ENCODE results near the gene SPATA45. TPM values are rescaled to one million over a fixed set of nuclear protein-coding genes. Genes with fewer than 3 reads are reported as not detected.

SPATA45 gene
- 0.47 TPM for total RNA-seq

GRCh38 chr1:212847549-212847948, at the start of gene SPATA45:
TSS of gene SPATA45 (minus strand) at chr1:212847649. CDS start at chr1:212836149, 11,500 bp downstream.

DNA sequence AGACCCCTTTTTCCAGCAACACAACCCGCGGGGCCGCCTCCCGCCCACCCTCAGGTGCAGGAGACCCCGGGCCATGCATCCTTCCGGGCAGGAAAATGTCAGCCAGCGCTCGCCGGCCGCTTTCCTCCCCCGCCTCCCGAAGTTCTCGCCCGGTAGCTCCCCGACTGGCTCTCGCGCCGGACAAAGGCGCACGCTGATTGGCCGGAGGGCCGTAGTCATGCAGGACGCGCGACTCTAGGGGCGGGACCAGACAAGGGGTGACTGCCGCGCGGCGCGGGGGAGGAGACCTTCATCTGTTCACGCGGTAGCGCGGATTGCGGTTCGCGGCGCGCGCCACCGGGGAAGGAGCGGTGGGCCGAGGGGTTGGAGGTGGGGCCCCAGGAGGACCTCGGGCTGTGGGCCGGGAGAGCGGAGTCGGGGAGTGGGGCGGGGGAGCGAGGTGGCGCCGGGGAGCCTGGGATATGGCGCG, 10.6 kb upstream of the SPATA45 start, which contains the start of gene FLVCR1:
FLVCR1 (plus strand) TSS at position 284 of the 469 bp plus-strand sequence; CDS start at position 462, 178 bp downstream.

DNA sequence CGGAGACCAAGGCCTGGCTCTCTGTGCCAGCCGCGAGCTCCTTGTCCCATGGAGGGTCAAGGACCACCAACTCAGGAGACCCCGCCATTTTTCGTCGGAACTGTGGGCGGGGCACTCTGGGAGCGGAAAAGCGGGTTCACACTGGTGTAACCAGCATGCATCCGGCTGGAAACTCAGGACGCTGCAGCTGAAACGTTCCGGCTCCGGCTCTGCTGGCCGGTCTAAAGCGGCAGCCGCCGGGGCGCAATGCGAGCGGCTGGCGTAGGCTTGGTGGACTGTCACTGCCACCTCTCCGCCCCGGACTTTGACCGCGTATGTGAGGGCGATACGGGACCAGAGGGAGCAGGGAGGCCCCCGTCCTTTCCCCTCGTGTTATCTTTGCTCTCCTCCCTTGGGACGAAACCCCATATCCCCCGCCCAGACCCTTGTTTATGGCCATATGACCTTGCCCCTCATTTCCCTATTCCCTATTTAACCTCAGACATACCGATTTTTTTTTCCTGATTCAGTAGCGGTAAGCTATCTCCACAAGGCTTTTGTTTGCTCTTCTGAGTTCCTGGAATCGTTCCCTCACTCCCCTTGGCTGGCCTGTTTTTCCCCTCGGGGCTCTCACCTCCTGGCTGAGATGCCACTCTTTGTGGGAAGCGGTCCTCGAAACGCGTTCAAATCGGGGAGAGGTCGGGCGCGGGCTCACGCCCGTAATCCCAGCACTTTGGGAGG, 55.6 kb downstream of the SPATA45 start, which contains the start of the genes NSL1 and TATDN3:
NSL1 (minus strand) TSS at position 102 of the 720 bp plus-strand sequence; CDS start at position 88, 14 bp downstream.
TATDN3 (plus strand) TSS at position 219 of the 720 bp plus-strand sequence; CDS start at position 247, 28 bp downstream.

Small RNA genes within 50 kb of the gene (small RNA-seq; reads per million reads assigned to genes)
- gene AC104333.1 (ENCODE audit: low replicate concordance) (not detected), gene AC104333.2 (ENCODE audit: low replicate concordance) (not detected)

Other genes with a start within 250 kb of the SPATA45 start
- 36.6 TPM for gene ATF3, start 238.9 kb downstream of the SPATA45 start, total RNA-seq
- 1.9 TPM for gene BATF3, start 147.8 kb downstream of the SPATA45 start, total RNA-seq
- 50.6 TPM for gene NSL1, start 55.9 kb downstream of the SPATA45 start, total RNA-seq
- 13.0 TPM for gene TATDN3, start 55.8 kb downstream of the SPATA45 start, total RNA-seq
- gene FLVCR1, start 10.6 kb upstream of the SPATA45 start, total RNA-seq: 18.6 TPM
- gene VASH2, start 102.9 kb upstream of the SPATA45 start, total RNA-seq: 21.6 TPM
- 54.5 TPM for gene ANGEL2, start 168.2 kb upstream of the SPATA45 start, total RNA-seq
- gene RPS6KC1, start 203.6 kb upstream of the SPATA45 start, total RNA-seq: 32.4 TPM